ENCODE results near the gene ERC2. TPM values are rescaled to one million over a fixed set of nuclear protein-coding genes. Genes with fewer than 3 reads are reported as not detected.

The ERC2 gene
- total RNA-seq, 1 experiment from 2014 or later = 0.77 TPM

- BruUV-seq (replicated peaks) = no TSS peak
- no peak overlapping the region for H2AFZ ChIP-seq (ENCODE audit: low read length)
- intact Hi-C loops (cut with micrococcal nuclease) = no loop called here
- H4K20me1 ChIP-seq (ENCODE audit: low read length) = no peaks in the 10 kb centered on the region
- no peak overlapping the region for H3K4me2 ChIP-seq (ENCODE audit: low read length)
- no peak overlapping the region for H3K4me3 ChIP-seq (ENCODE audit: low read length)
- no peaks in the 10 kb centered on the region for H3K9me2 ChIP-seq (replicated peaks; ENCODE audit: low read length)
- POLR2A ChIA-PET (ENCODE audit: unreplicated experiment) = no interaction called here
- no peaks in the 10 kb centered on the region for H3K36me3 ChIP-seq (ENCODE audit: low read depth, low read length)
- H3K27me3 ChIP-seq (ENCODE audit: low read length) = 0 out of 2 replicates have a peak, but pooled peaks cover 9% of the 10 kb centered on the region
- TF ChIP-seq EZH2 (IDR thresholded peaks at IDR 0.05; ENCODE audit: low read length, unreplicated experiment) (no peak), EZH2phosphoT487 (IDR thresholded peaks at IDR 0.05; ENCODE audit: borderline replicate concordance, low read length) (no peak), CTCF (conservative IDR thresholded peaks at IDR 0.05; ENCODE audit: low read depth, low read length) (no peak)
- no peaks in the 10 kb centered on the region for H3K4me1 ChIP-seq (ENCODE audit: insufficient read depth, low read length)
- CTCF ChIA-PET = no interaction called here
- no peaks in the 10 kb centered on the region for H3K9me3 ChIP-seq (ENCODE audit: low read length)
- H3F3A ChIP-seq (ENCODE audit: low read length, unreplicated experiment) = no peaks in the 10 kb centered on the region
- no peaks in the 10 kb centered on the region for H3K79me2 ChIP-seq (ENCODE audit: low read length)
- DNase-seq (no peak), ATAC-seq (no peak)
- H3K27ac ChIP-seq (ENCODE audit: low read length) = no peak overlapping the region
- H3K9ac ChIP-seq (ENCODE audit: low read length) = no peak overlapping the region
These were observed 171.9 kb downstream of the ERC2 start for GRCh38 chr3:56296361-56296760.

- Histone ChIP-seq H2AFZ (ENCODE audit: low read length) (no peak overlapping the region), H3K79me2 (ENCODE audit: low read length) (no peaks in the 10 kb centered on the region), H3K27me3 (ENCODE audit: low read length) (0 out of 2 replicates have a peak, but pooled peaks cover 9% of the 10 kb centered on the region), H3K9ac (ENCODE audit: low read length) (no peak overlapping the region), H3K4me1 (ENCODE audit: insufficient read depth, low read length) (no peaks in the 10 kb centered on the region), H3K36me3 (ENCODE audit: low read depth, low read length) (no peaks in the 10 kb centered on the region), H3K9me3 (ENCODE audit: low read length) (no peaks in the 10 kb centered on the region), H3K4me2 (ENCODE audit: low read length) (no peak overlapping the region), H4K20me1 (ENCODE audit: low read length) (no peaks in the 10 kb centered on the region), H3F3A (ENCODE audit: low read length, unreplicated experiment) (no peaks in the 10 kb centered on the region), H3K9me2 (replicated peaks; ENCODE audit: low read length) (no peaks in the 10 kb centered on the region), H3K27ac (ENCODE audit: low read length) (no peak overlapping the region), H3K4me3 (ENCODE audit: low read length) (no peak overlapping the region)
- ATAC-seq (no peak), DNase-seq (no peak)
- BruUV-seq (replicated peaks) = no TSS peak
- intact Hi-C loops (cut with micrococcal nuclease) = no loop called here
- ChIA-PET CTCF (no interaction called here), POLR2A (ENCODE audit: unreplicated experiment) (no interaction called here)
- TF ChIP-seq EZH2phosphoT487 (IDR thresholded peaks at IDR 0.05; ENCODE audit: borderline replicate concordance, low read length) = no peak
- TF ChIP-seq CTCF (conservative IDR thresholded peaks at IDR 0.05; ENCODE audit: low read depth, low read length) = no peak
- no peak for TF ChIP-seq EZH2 (IDR thresholded peaks at IDR 0.05; ENCODE audit: low read length, unreplicated experiment)
These were observed 173.1 kb downstream of the ERC2 start for GRCh38 chr3:56295161-56295560.

GRCh38 chr3:56294286-56294685 lies 174.0 kb downstream of the ERC2 start:
- Histone ChIP-seq H3K9ac (ENCODE audit: low read length) (no peak overlapping the region), H3K4me2 (ENCODE audit: low read length) (no peak overlapping the region), H3K27me3 (ENCODE audit: low read length) (0 out of 2 replicates have a peak, but pooled peaks cover 9% of the 10 kb centered on the region), H3K4me3 (ENCODE audit: low read length) (no peak overlapping the region), H3K27ac (ENCODE audit: low read length) (no peak overlapping the region), H2AFZ (ENCODE audit: low read length) (no peak overlapping the region), H3K9me3 (ENCODE audit: low read length) (no peaks in the 10 kb centered on the region), H3K36me3 (ENCODE audit: low read depth, low read length) (no peaks in the 10 kb centered on the region), H3F3A (ENCODE audit: low read length, unreplicated experiment) (no peaks in the 10 kb centered on the region), H4K20me1 (ENCODE audit: low read length) (no peaks in the 10 kb centered on the region), H3K4me1 (ENCODE audit: insufficient read depth, low read length) (no peaks in the 10 kb centered on the region), H3K9me2 (replicated peaks; ENCODE audit: low read length) (no peaks in the 10 kb centered on the region), H3K79me2 (ENCODE audit: low read length) (no peaks in the 10 kb centered on the region)
- ATAC-seq (no peak), DNase-seq (no peak)
- ChIA-PET POLR2A (ENCODE audit: unreplicated experiment) (no interaction called here), CTCF (no interaction called here)
- no TSS peak for BruUV-seq (replicated peaks)
- intact Hi-C loops (cut with micrococcal nuclease) = no loop called here
- no peak for TF ChIP-seq CTCF (conservative IDR thresholded peaks at IDR 0.05; ENCODE audit: low read depth, low read length)
- TF ChIP-seq EZH2 (IDR thresholded peaks at IDR 0.05; ENCODE audit: low read length, unreplicated experiment) = no peak
- TF ChIP-seq EZH2phosphoT487 (IDR thresholded peaks at IDR 0.05; ENCODE audit: borderline replicate concordance, low read length) = no peak

Measured in PC-3 (cell line).